Stimulated activated CD4-positive, alpha-beta T cell treated with anti-CD3 and anti-CD28 coated beads, Interleukin-15, amount 100 ng/mL, for 48 hours (primary cell): ENCODE measurements around the gene SEMA3C.

Source experiments
- DNase-seq, 2 donors: peaks; one replicate each; pipeline ENCODE4 v3.0.0-alpha.2; 2020; ENCODE audit warnings: low read depth in 2 of 2

The SEMA3C gene

GRCh38 chr7:80734011-80734410 is 184.8 kb downstream of the SEMA3C start:
- no peak for DNase-seq

DNA sequence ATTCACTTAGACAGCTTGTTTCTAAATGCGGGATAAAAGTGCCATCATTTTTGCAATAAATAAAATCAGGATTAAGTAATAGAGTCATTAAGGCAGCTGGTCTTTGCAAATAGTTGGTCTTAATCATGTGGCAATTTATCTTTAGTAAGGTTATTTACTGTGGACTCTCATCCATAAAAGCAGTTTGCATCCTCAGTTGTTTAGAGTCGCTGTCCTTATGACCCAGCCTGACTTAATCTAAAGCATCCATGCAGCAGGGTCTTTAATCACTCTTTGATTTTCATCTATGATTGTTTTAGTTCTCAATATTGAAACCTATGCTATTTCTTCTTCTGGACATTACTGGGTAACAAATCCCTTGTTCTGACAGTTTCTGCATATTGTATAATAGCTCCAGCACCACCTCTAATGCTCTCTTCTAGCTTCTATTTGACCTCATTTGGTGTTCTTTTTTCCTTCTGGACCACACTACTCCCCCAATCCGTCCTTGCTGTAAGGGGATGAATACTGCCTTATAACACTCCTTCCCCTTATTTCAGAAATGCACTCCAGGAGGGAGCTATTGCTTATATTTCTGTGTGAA is 185.4 kb downstream of the SEMA3C start:
- DNase-seq = no peak

DNA sequence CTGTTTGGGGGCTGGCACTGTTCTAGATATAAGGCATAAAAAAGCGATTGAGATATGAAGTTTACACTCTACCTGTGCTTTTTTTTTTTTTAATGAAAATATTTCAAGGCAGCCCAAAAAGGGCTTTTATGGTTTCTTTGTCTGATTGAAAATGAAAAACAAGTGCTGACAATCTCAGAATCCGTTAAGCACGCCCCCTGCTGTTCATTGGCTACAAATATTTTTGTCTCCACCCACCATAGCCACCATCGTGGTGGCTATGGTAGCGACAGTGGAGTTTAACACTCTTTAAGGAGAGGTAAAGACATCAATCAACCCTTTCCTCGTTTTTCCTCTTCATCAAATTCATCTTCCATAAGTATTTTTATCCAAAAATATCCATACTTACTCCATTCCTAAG is 186.2 kb downstream of the SEMA3C start:
- no peak for DNase-seq

- DNase-seq = no peak
Observed at GRCh38 chr7:80731281-80731680, 187.6 kb downstream of the SEMA3C start.

- no peak for DNase-seq
Observed at GRCh38 chr7:80729591-80730320, 189.1 kb downstream of the SEMA3C start.

GRCh38 chr7:80726666-80727065 is 192.2 kb downstream of the SEMA3C start:
- no peak for DNase-seq

- DNase-seq = no peak
Observed at GRCh38 chr7:80725181-80725611, 193.7 kb downstream of the SEMA3C start.

DNA sequence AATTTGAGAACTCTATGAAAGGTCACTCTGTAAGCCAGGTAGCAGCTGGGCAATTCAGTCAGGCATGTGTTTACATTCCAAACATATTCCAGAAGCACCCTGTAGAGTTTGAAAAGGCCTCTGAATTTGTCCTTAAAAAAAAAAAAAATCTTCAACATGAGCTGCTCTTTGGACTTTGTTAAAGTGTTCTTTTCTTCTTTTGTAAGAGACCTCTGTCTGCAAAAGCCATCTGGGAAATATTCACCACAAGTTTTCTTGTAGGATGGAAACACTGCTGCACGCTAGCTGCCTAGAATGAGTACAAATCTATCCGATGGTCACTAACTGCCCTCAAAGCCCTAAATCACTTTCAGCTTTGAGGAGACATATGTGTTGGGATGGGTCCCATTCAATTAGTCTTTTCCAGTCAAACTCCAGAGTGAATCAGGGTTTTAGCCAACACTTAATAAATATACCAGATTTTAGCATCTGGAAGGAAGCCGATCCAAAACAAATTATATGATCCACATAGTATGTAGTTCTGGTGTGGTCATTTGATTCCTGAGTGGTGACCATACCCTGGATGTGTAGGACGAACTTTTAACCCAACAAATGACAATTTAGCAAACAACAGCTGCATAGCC is 194.5 kb downstream of the SEMA3C start:
- DNase-seq = no peak

DNA sequence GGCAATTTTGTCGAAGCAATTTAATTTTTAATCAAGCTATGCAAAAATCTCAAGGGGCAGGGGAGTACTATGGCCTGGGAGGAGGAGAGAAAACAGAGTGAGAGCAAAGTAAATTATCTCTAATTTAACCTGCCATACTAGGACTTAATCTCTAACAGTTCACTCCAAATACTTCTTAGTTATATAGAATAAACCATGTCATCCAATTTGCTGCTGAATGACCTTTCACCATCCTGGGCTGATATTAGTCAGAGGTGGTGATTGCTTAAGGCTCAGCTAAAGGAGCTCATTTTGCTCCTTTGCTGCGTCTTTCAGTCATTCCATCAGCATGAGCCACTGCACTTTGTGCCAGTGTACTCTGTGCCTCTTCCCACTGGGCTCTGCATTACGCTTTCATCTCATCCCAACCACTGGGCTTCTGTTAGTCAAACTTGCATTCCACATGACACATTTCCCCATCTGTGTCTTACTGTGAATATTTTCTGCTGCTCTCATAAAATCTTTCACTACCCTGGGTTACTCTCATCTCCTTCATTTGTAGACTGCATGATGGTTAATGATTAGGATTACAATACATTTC is 196.1 kb downstream of the SEMA3C start:
- DNase-seq = no peak

DNA sequence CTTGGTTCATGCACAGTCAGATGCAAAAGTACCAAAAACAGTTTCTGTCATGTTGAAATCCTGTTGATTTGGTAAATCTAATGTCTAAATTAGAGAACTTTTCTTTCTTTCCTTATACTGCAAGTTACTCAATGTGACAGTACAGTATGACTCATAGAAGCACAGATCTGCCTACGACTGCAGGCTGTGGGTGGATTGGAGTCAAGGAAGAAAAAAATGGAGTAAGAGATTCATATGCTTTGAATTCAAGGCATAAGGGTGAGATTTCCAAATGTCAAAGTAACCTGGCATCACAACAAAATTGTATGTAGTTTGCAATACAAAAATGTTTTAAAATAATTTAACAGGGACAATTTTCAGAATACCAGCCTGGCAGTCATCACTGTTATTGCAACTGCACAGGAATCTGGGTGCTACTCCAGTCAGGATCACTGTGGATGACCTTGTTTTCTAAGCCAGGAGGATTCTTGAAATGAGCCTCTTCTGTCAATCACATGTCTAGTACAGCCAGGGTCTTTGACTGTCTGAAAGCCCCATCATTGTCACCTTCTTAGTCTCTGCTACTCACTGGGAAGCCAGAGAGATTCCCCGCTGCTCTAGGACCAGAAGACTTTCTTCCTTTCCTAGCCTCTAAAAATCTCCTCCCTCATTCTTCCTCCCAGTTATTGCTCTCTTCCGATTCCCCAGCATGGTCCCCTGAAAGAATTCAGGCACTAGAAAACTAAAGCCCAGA is 196.8 kb downstream of the SEMA3C start:
- no peak for DNase-seq

DNA sequence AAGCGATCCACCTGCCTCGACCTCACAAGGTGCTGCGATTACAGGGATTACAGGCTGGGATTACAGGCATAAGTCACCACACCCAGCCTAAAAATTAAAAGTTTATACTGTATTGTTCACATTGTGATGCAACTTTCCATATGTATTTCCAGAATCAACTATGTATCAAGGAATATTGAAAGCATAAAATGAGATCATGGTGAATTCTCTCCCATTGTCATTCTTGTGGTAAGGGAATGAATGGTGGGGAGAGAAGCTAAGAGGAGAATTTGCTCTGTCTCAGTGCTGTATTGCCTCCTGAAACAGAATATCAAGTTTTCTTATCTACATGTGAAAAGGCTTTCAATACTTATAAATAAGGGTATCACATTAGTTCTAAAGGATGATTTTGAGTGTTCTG is 198.7 kb downstream of the SEMA3C start:
- DNase-seq = no peak

GRCh38 chr7:80719261-80719660 is 199.6 kb downstream of the SEMA3C start:
- DNase-seq = no peak

DNA sequence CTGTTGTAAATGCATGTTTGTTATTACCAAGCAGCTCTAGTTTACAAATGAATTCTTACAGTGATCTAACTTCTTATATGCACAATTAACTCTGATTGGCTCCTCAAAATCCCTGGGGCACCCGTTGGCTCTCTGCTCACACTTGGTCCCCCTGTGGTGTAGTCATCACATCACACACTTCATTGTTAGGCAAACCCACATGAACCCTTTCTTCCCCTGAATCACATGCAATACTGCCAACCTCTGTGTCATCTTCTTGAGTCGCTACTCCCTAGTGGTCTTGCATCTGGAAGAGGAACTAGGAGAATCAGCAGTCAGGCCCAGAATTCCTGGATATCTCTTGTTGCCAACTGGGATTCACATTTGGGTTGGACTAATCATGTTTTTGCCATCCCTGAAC is 207.3 kb downstream of the SEMA3C start:
- DNase-seq = no peak

GRCh38 chr7:80708123-80708522 is 210.7 kb downstream of the SEMA3C start:
- DNase-seq = no peak

DNA sequence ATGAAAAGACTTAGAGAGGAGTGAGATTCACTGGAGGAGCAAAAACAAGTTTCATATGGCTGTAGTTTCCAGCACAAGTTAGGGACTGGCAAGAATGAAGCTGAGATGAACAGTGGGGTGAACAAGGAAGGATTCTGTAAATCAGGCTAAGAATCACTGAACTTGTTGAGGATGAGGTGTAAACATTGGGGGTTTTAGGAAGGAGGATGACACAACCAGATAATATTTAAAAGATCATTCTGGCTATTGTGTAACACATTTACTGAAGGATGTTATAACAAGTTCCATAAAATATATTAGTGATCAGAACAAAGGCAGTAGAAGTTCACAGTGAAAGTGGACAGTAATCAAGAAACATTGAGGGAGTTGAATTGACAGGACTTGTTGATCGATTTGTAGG is 211.5 kb downstream of the SEMA3C start:
- no peak for DNase-seq

DNA sequence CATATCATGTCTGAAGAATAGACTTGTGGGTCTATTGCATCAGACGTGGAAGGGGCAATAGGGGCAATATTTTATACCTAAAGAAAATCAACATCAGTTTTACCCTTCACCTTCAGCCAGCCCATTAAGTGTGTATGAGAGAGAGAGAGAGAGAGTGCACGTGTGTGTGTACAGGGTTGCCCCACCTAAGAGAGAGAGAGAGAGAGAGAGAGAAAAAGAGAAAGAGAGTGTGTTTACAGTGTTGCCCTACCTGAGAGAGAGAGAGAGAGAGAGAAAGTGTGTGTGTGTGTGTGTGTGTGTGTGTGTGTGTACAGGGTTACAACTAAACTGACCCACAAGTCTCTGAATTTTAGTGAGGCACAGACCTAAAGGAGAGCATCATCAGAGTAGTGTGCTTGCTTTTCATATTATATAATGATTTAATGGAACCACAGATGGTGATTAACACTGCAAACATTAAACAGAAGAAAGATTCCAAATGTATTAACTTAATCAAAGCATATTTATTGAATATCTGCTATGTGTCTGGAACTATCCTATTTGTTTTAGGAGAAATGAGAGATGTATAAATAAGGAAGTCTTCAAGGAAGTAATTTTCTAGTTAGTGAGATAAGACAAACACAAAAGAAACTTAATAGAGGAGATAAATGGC is 213.6 kb downstream of the SEMA3C start:
- DNase-seq = no peak

GRCh38 chr7:80703272-80703671 is 215.6 kb downstream of the SEMA3C start:
- no peak for DNase-seq

GRCh38 chr7:80699721-80700256 is 219.1 kb downstream of the SEMA3C start:
- no peak for DNase-seq

- DNase-seq = no peak
Observed at GRCh38 chr7:80699045-80699638, 219.7 kb downstream of the SEMA3C start.
